GM18508 (cell line): Measurements from ENCODE around the gene SHC1.
"Not testable (repeated sequence)": the region's sequence is repeated elsewhere in the genome, so short reads cannot be mapped to it uniquely, and the experiment has no call there.

Source experiments
- ATAC-seq: cut with Tn5 transposase; IDR thresholded peaks from one replicate; pipeline ENCODE4 v1.9.1; 2021; ENCODE audit warnings: moderate number of reproducible peaks; ENCODE audit not compliant: insufficient read depth, unreplicated experiment

The SHC1 gene

DNA sequence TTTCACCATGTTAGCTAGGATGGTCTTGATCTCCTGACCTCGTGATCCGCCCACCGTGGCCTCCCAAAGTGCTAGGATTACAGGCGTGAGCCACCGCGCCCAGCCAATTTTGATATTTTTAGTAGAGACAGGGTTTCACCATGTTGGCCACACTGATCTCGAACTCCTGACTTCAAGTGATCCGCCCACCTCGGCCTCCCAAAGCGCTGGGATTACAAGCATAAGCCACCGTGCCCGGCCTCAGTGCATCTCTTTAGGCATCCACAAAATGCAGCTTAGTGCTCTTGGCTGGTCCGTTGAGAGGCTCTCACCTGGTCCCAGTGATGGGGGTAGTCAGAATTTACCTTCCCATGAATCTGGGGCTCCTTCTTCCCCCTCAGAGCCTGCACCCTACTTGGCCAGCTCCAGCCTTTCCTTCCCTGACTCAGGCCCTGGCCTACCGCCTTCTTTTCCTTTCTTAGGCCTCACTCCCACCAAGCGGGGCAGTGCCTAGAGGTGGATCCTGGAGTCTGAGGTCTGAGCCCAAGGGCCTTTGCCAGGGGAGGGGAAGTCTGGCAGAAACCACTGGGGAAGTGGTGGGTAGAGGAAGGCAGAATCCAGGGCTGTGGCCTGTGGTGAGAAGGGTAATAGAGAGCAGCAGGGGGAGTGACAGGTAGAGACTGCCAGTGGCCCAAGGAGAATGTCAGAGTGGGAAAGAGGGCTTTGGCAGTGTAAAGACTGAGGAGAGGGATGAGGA is 26.6 kb upstream of the SHC1 start:
- no peak for ATAC-seq

DNA sequence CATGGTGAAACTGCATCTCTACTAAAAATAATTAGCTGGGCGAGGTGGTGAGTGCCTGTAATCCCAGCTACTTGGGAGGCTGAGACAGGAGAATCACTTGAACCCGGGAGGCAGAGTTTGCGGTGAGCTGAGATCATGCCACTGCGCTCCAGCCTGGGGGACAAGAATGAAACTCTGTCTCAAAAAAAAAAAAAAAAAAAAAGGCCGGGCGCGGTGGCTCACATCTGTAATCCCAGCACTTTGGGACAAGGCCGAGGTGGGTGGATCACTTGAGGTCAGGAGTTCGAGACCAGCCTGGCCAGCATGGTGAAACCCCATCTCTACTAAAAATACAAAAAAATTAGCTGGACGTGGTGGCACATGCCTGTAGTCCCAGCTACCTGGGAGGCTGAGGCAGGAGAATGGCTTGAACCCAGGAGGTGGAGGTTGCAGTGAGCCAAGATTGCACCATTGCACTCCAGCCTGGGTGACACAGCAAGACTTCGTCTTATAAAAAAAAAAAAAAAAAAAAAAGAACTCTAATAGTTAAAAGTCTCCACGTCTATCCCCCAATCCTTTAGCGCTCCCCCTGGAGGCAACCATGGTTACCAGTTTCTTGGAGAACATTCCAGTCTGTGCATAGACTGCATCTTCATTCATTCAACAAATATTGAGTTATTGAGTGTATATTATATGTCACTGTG is 24.9 kb upstream of the SHC1 start:
- not testable (repeated sequence) for ATAC-seq

DNA sequence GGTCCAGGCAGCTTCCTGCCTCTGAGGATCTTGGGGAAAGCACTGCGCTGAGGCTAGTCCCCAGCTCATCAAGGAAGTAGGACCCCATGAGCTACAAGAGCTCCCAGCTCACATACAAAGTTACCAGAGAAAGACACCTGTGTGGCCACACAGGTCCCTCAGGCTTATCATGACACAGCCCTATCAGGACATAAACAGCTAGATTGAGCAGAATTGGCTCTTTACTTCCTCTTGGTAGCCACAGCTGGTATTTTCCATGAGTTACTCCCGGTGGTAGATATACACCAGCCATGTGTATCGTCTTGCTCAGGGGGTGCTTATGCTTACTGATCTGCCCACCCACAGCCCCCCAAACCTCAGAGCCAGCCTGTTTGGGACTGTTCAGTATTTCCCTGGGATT is 24.0 kb upstream of the SHC1 start:
- no peak for ATAC-seq

DNA sequence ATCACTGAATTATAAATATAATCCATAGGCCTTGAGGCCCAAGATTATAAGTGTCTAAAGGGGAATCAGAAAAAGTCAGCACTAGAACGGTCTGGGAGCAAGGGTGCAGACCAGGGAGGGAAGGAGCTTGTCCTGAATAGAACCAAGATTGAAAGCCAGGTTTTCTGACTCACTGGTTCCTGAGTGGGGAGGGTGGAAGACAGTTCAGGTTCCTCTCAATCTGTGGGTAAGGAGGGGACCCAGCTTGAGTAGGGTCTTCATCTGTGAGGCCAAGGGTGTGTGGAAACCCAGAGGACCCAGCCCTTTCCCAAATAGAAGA is 23.7 kb upstream of the SHC1 start:
- no peak for ATAC-seq

DNA sequence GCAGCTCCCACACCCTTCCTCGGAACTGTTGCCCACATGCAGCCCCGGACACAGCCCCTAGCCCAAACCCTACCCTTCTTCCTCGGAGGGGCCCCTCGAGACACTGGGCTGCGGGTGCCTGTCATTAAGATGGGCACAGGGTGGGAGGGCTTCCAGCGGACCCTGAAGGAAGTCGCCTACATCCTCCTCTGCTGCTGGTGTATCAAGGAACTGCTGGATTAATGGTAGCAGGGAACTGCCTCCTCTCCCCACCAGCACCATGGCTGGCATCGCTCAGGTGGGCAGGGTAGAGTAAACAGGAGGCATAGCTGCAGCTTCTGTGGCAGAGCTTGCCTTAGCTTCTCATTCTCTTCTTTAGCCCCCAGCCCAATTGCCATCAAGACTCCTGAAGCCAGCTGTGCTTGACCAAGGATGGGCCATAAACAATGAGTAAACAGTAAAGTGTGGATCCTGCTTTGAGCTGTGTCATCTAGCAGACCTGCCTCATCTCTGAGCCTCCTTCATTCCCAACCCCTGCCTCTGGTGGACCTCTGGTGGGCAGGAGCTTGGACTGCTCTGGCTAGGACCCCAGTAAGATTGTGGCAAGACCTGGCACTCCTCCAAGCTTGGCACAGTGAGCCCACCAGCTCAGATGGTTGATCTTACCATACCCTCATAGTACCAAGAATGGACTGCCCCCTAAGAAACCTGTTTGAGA is 23.2 kb upstream of the SHC1 start, which contains the start of gene LENEP:
LENEP (plus strand) TSS at position 15 of the 697 bp plus-strand sequence; CDS start at position 37, 22 bp downstream.
- no peak for ATAC-seq

DNA sequence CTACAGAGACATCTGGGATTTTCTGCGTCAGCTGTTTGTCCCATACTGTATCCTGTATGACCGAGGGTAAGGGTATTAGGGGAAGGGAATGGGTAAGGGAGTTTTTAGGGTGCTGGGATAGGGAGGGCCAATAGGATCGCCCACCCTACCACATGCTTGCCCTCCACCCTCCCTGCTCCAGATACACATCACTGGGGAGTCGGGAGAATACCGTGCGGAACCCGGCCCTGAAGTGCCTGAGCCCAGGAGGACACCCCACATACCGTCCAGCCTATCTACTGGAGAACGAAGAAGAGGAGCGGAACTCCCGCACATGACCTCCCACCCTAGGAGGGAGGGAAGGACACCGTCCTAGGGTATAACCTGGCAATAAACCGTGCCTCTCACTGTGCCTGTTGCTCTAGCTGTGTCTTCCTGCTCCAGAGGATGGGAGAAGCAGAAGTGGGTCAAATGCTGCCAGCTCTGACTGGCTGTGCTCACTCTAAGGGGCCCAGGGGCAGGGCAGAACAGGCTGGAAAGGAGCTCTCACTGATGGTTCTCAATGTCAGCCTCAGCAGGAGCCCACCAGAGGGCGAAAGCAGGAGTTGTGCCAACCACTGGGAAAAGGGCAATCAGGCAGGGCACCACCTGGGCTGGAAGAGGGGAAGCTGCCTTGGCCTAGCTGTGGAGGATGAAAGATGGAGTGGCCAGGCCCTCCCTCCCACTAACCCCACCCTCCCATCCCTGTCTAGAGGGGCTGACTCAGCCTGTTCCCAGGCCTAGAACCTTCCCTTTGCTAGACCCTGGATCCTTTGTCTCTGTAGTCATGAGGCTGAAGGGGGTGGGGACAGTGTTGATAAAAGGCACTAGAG is 22.4 kb upstream of the SHC1 start:
- ATAC-seq: no peak

DNA sequence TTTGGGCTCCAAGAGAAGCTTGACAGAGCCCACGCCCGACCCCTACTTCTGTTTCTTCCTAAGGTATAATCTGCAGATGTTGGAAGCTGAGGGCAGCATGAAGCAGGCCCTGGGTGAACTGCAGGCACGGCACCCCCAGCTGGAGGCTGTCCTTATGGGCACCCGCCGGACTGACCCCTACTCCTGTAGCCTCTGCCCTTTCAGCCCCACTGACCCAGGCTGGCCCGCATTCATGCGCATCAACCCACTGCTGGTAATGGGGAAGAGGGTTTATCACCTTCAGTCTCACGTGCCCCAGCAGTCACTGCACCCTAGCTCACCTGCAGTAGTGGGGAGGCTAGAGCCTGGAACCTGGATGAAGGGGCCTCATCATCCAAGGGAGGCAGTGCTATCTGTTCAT is 19.7 kb upstream of the SHC1 start:
- no peak for ATAC-seq

DNA sequence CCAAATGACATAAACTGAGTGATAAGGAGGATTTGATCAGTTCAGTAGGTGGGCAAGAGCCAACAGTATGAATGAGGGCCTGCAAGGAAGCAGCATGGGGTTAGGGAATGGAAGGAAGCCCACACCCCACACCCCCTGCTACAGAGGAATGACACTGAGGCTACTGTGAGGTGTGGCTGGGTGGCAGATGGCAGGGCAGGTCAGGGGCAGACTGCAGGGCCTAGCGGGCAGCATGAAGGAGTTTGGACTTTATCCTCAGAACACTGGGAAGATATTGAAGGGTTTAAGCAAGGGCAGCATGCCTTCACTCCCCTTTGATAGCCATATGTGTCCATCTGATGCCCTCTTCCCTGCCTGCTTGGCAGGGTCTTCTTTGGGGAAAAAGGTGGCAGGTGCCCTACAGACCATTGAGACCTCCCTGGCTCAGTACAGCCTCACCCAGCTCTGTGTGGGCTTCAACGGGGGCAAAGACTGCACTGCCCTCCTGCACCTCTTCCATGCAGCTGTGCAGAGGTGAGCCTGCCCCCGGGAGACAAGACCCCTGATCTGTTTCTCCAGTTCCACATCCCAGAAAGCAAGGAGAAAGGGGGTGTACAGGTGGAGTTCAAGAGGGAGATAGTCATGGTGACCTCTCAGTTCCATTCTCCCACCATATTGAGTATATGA is 18.8 kb upstream of the SHC1 start:
- ATAC-seq: no peak

DNA sequence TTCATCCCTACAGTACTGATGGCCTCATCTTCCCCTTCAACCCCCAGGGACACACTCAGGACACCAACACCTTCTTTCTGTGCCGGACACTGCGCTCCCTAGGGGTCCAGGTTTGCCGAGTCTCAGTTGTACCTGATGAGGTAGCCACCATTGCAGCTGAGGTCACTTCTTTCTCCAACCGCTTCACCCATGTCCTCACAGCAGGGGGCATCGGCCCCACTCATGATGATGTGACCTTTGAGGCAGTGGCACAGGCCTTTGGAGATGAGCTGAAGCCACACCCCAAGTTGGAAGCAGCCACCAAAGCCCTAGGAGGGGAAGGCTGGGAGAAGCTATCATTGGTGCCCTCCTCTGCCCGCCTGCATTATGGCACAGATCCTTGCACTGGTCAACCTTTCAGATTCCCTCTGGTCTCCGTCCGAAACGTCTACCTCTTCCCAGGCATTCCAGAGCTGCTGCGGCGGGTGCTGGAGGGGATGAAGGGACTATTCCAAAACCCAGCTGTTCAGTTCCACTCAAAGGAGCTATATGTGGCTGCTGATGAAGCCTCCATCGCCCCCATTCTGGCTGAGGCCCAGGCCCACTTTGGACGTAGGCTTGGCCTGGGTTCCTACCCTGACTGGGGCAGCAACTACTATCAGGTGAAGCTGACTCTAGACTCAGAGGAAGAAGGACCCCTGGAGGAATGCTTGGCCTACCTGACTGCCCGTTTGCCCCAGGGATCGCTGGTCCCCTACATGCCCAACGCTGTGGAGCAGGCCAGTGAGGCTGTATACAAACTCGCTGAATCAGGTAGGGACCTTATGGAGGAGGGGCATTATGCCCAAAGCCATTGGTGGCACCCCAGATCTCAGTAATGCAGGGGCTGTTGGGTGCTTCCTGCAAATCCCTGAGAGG is 17.8 kb upstream of the SHC1 start:
- no peak for ATAC-seq

DNA sequence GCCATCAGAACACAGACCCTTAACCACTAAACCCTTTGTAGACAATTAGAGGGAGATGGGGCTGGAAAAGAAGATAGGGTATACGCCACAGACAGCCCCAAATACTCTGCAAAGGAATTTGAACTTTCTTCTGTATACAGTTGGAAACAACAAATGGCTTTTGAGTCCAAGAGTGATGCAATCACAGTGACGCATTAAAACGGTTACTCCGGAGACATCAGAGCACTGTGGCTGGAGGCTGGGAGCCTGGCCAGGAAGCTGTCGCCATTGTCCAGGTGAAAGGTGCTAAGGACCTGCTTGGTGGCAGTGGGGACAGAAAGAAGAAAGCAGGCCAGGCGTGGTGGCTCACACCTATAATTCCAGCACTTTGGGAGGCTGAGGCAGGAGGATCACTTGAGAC is 16.8 kb upstream of the SHC1 start:
- ATAC-seq: no peak

DNA sequence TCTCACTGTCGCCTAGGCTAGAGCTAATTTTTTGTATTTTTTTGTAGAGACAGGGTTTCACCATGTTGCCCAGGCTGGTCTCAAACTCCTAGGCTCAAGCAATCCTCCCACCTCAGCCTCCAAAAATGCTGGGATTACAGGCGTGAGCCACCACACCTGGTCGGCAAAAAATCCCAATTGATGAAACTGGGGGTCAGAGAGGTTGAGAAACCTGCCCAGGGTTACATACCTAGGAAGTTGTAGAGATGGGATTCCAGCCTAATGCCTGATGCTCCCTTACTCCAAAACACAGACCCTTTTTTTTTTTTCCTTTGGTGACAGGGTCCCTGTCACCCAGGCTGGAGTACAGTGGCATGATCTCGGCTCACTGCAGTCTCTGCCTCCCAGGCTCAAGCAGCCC is 16.2 kb upstream of the SHC1 start:
- not testable (repeated sequence) for ATAC-seq

DNA sequence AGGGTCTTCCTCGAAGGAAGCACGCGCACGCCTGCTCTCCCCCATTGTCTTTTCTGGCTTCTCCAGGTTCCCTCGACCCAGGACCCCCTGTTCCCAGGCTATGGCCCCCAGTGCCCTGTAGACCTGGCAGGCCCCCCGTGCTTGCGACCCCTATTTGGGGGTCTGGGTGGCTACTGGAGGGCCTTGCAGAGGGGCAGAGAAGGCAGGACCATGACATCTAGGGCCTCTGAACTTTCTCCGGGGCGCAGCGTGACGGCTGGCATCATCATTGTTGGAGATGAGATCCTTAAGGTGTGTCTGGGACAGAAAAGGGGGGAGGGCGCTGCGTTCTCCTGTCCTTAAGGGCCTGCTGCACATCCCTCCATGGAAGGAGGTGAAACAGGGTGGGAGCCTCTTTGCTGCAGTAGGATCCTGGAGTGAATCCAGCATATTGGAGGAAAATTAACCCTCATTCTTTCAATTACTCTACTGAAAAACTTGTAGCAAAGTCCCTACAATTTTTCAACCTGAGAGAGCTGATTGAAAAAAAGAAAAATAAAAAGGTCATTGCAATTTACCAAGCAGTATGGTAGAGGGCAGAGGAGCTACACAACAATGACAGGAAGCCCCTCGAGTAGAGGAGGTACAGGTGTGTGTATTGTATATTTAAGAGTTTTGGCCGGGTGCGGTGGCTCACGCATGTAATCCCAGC is 13.4 kb upstream of the SHC1 start:
- ATAC-seq: no peak

DNA sequence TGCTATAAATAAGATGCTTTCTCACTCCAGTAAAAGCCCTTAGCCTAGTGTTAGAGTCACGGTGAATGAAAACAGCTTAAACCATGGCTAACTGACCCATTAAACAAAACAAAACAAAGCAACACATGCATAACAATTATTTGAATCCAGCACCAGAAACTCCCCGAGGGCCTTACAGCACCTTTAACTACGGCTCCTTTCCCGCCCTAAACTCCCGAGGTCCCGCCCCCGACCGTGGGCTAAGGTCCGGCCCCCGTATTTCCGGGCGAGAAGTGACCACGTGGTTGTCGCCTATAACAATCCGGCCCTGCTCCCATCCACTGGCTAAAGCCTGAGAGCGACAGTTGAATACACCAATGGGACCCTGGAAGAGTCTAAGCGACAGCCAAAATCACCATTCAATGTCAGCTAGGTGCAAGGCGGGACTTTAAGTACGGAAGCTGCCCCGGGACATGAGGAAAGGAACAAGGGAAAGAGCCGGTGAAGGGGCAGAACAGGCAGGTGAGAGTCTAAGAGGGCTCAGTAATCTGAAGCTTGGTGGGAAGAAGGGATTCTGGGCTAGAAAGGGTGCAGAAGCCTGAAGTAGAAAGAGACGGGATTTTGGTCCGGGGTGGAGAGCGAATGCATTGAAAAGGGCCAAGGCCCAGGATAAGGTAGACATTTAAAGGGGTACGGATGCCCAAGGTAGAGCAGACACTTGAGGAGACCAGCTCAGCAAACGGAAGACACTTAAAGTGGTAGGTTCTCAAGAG is 12.5 kb upstream of the SHC1 start, which contains the start of gene FLAD1:
FLAD1 (plus strand) TSS at position 448 of the 752 bp plus-strand sequence. CDS start 351 bp downstream, outside the sequence.
- ATAC-seq: peak; percentile 91

DNA sequence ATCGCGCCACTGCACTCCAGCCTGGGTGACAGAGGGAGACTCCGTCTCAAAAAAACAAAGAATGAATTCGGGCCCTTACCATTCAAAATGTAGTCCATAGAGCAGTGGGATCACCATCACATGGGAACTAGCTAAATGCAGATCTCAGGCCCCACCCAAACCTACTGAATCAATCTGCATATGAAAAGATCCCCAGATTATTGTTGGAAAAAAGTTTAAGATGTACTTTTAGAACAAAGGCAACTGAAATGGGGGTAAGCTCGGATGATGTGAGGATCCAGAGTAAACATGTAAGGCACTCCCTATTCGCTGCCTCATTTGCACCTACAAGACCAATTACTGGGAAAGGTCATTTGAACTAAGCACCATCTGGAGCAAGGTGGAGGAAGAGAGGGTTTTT is 11.8 kb upstream of the SHC1 start:
- no peak for ATAC-seq

DNA sequence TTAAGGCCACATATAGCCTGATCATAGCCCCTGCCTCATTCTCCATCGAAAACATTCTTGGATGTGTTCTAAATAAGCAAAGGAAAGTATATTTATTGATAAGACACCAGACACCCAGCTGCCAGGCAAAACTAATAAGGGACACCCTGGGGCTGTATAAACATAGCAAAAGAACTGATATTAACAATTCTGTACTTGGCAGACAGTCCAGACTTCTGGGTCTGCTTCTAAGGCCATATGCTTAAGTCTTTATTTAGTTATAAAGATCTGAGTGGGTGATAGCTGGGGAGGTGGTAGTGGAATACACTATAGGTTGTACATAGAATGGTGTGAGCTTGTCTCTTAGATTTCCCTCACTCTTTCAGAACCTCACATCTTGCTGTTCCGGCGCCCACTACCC is 7.8 kb upstream of the SHC1 start:
- ATAC-seq: no peak

DNA sequence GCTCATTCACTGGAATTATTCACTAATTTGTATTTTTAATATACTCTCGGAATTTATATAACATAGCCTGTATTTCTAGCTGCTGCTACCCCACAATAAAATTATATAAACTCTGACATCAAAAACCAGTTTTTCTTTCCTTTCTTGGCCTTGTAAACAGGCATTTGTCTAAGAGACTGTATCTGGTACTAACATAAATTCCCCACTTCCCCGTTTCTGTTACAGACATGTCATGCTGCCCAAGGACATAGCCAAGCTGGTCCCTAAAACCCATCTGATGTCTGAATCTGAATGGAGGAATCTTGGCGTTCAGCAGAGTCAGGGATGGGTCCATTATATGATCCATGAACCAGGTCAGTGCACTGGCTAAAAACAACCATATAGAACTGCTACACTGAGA is 7.2 kb upstream of the SHC1 start:
- not testable (repeated sequence) for ATAC-seq

DNA sequence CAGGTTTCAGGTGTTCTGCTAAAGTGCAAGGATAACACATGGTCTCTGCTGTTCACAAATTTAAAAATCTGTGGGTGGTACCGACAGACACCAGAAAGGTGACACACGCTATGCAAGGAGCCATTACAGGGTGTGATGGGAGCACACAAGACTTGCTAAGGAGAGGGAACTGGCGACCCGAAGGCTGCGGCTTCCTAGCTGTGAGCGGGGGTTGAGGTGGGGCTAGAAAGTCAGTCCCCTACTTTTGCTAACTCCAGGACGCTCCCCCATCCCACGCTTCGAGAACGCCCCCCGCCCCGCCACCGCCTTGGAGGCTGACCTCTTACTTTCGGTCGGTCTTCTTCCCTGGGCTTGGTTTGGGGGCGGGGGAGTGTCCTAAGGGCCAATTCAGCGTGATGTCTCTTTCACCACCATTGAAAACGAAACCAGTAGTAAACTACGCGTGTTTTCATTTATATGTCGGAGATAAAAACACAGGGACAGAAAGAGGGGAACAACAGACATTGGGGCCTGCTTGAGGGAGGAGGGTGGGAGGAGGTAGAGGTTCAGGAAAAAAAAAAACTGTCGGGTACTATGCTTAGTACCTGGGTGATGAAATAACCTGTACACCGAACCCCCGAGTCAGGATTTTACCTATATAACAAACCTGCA is 5.0 kb upstream of the SHC1 start:
- no peak for ATAC-seq
